PC-9 (cell line): ENCODE data around the gene SPSB4. TPM values are rescaled to one million over a fixed set of nuclear protein-coding genes. Genes with fewer than 3 reads are reported as not detected.

Experiments used
- BruUV-seq: library from RNA; stranded (reverse); fragments of 400-500 nt; replicated peaks from 2 replicates; lab custom pipeline; 2021; lab: Mats Ljungman, UMichigan
- CTCF ChIA-PET: fragments of 300-600 bp; sonication (Branson Sonifier 250); formaldehyde crosslinking; loops from one replicate; lab custom pipeline; 2022; ENCODE audit warnings: antibody characterized with exemption; lab: Charles Lee
- POLR2A ChIA-PET: fragments of 300-600 bp; sonication (Branson Sonifier 250); formaldehyde crosslinking; loops from one replicate; lab custom pipeline; 2022; ENCODE audit warnings: antibody characterized with exemption; ENCODE audit not compliant: unreplicated experiment; lab: Charles Lee
- DNase-seq, 2 experiments: peaks; one replicate each; pipeline versions ENCODE4 v3.0.0 to v3.0.0-alpha.2; 2015 to 2022; ENCODE audit warnings: mixed read lengths in 1 of 2
- H2AFZ ChIP-seq: fragments of 200-600 bp; sonication (generic); 2 replicates; pipeline ENCODE4 v1.8.1; 2017; ENCODE audit warnings: antibody characterized with exemption
- H3F3A ChIP-seq: fragments of 200-600 bp; sonication (generic); 2 replicates; pipeline ENCODE4 v1.8.1; 2017; ENCODE audit warnings: antibody characterized with exemption, mild to moderate bottlenecking, low read depth; ENCODE audit not compliant: insufficient read depth
- H3K27ac ChIP-seq: fragments of 200-600 bp; sonication (generic); 2 replicates; pipeline ENCODE4 v1.6.1; 2016; ENCODE audit warnings: mixed run types
- H3K27me3 ChIP-seq: fragments of 200-600 bp; sonication (generic); 2 replicates; pipeline ENCODE4 v1.6.1; 2016; ENCODE audit warnings: low read depth, mixed run types; ENCODE audit not compliant: insufficient read depth
- H3K36me3 ChIP-seq: fragments of 200-600 bp; sonication (generic); 2 replicates; pipeline ENCODE4 v1.6.1; 2016; ENCODE audit warnings: low read depth, mixed run types
- H3K4me1 ChIP-seq: fragments of 200-600 bp; sonication (generic); replicated peaks from 2 replicates; pipeline ENCODE4 v1.6.1; 2016; ENCODE audit warnings: mixed run types; ENCODE audit not compliant: insufficient read depth
- H3K4me2 ChIP-seq: fragments of 200-600 bp; sonication (generic); 2 replicates; pipeline ENCODE4 v1.6.1; 2017; ENCODE audit warnings: mixed run types
- H3K4me3 ChIP-seq: fragments of 200-600 bp; sonication (generic); 2 replicates; pipeline ENCODE4 v1.6.1; 2016; ENCODE audit warnings: mixed run types
- H3K79me2 ChIP-seq: fragments of 200-600 bp; sonication (generic); 2 replicates; pipeline ENCODE4 v1.6.1; 2017; ENCODE audit warnings: low read depth, mixed run types
- H3K9me2 ChIP-seq: fragments of 200-600 bp; sonication (generic); 2 replicates; pipeline ENCODE4 v1.8.1; 2017; ENCODE audit warnings: mild to moderate bottlenecking; ENCODE audit not compliant: insufficient read depth
- H3K9me3 ChIP-seq: fragments of 200-600 bp; sonication (generic); 2 replicates; pipeline ENCODE4 v1.8.1; 2016; ENCODE audit warnings: low read depth; ENCODE audit not compliant: insufficient read depth
- H4K20me1 ChIP-seq: fragments of 200-600 bp; sonication (generic); 2 replicates; pipeline ENCODE4 v1.8.1; 2017; ENCODE audit not compliant: insufficient read depth
- CTCF ChIP-seq: fragments of 200-600 bp; sonication (generic); conservative IDR thresholded peaks from 2 replicates; pipeline ENCODE4 v1.6.1; 2017; ENCODE audit warnings: mixed run types, antibody characterized with exemption, mild to moderate bottlenecking, moderate library complexity
- EZH2 ChIP-seq: fragments of 200-600 bp; sonication (generic); IDR thresholded peaks from 2 replicates; pipeline ENCODE4 v1.8.0; 2017; ENCODE audit warnings: antibody characterized with exemption, low read depth
- intact Hi-C: fragments of 100-400 bp; cut with micrococcal nuclease; formaldehyde crosslinking; loops from one replicate; pipeline ENCODE4 v1.10.0; 2022; ENCODE audit not compliant: unreplicated experiment
- total RNA-seq: library from RNA; stranded (reverse); gene quantifications from 2 replicates; pipeline ENCODE4 v1.2.3, GENCODE V29; 2021

The SPSB4 gene
- total RNA-seq, 1 experiment from 2014 or later, result not detected

GRCh38 chr3:141100112-141100511 lies 49.0 kb downstream of the SPSB4 start:
- no peaks in the 10 kb centered on the region for H3K4me1 ChIP-seq
- H3K9me2 ChIP-seq, result no peaks in the 10 kb centered on the region
- no peaks in the 10 kb centered on the region for H3K9me3 ChIP-seq
- no peaks in the 10 kb centered on the region for H3F3A ChIP-seq
- no peak overlapping the region for H3K4me2 ChIP-seq
- BruUV-seq, result no TSS peak
- no peaks in the 10 kb centered on the region for H3K36me3 ChIP-seq
- no peaks in the 10 kb centered on the region for H3K79me2 ChIP-seq
- no peak for DNase-seq
- intact Hi-C loops, result no loop called here
- TF ChIP-seq EZH2 (no peak), CTCF (no peak)
- no peak overlapping the region for H3K27ac ChIP-seq
- H2AFZ ChIP-seq, result no peak overlapping the region
- ChIA-PET CTCF (no interaction called here), POLR2A (no interaction called here)
- H4K20me1 ChIP-seq, result no peaks in the 10 kb centered on the region
- H3K27me3 ChIP-seq, result peaks cover 9% of the 10 kb centered on the region; the same call in 1 of the 2 replicates
- H3K4me3 ChIP-seq, result no peak overlapping the region

GRCh38 chr3:141100531-141101320 lies 49.6 kb downstream of the SPSB4 start:
- H3K9me2 ChIP-seq, result no peaks in the 10 kb centered on the region
- DNase-seq, result no peak
- CTCF ChIA-PET, result no interaction called here
- H3K4me2 ChIP-seq, result no peak overlapping the region
- POLR2A ChIA-PET, result no interaction called here
- H4K20me1 ChIP-seq, result no peaks in the 10 kb centered on the region
- H3K4me3 ChIP-seq, result no peak overlapping the region
- BruUV-seq, result no TSS peak
- H3K27ac ChIP-seq, result no peak overlapping the region
- H3K79me2 ChIP-seq, result no peaks in the 10 kb centered on the region
- H2AFZ ChIP-seq, result no peak overlapping the region
- TF ChIP-seq EZH2 (no peak), CTCF (no peak)
- intact Hi-C loops, result no loop called here
- H3K9me3 ChIP-seq, result no peaks in the 10 kb centered on the region
- no peaks in the 10 kb centered on the region for H3F3A ChIP-seq
- H3K36me3 ChIP-seq, result no peaks in the 10 kb centered on the region
- H3K4me1 ChIP-seq, result no peaks in the 10 kb centered on the region
- H3K27me3 ChIP-seq, result peaks cover 9% of the 10 kb centered on the region; the same call in 1 of the 2 replicates

- Histone ChIP-seq H3K27ac (no peak overlapping the region), H3F3A (no peaks in the 10 kb centered on the region), H3K9me3 (no peaks in the 10 kb centered on the region), H3K79me2 (no peaks in the 10 kb centered on the region), H3K4me2 (no peak overlapping the region), H3K36me3 (no peaks in the 10 kb centered on the region), H4K20me1 (no peaks in the 10 kb centered on the region), H3K9me2 (no peaks in the 10 kb centered on the region), H3K27me3 (peaks cover 9% of the 10 kb centered on the region; the same call in 1 of the 2 replicates), H3K4me1 (no peaks in the 10 kb centered on the region), H3K4me3 (no peak overlapping the region), H2AFZ (no peak overlapping the region)
- TF ChIP-seq CTCF (no peak), EZH2 (no peak)
- intact Hi-C loops, result no loop called here
- no TSS peak for BruUV-seq
- CTCF ChIA-PET, result no interaction called here
- no peak for DNase-seq
- POLR2A ChIA-PET, result no interaction called here
These were observed 51.2 kb downstream of the SPSB4 start for GRCh38 chr3:141102372-141102771.
